ENCODE results near the gene NATD1.

GRCh38 chr17:21301593-21302550, 48.7 kb upstream of the NATD1 start:
- TF ChIP-seq SP1 (IDR thresholded peaks at IDR 0.05) = no peak
- no peak for TF ChIP-seq YY1 (IDR thresholded peaks at IDR 0.05)
- TF ChIP-seq MAX (IDR thresholded peaks at IDR 0.05) = no peak
- TF ChIP-seq RAD21 (IDR thresholded peaks at IDR 0.05) = no peak
- TF ChIP-seq CTCF (IDR thresholded peaks at IDR 0.05; ENCODE audit: low read depth, low read length, missing input control) = no peak
- no peak for TF ChIP-seq JUND (IDR thresholded peaks at IDR 0.05)
- TF ChIP-seq GABPA (IDR thresholded peaks at IDR 0.05 in 1 of 2, conservative IDR thresholded peaks at IDR 0.05 in 1 of 2) = no peak
- TF ChIP-seq ZBTB33 (IDR thresholded peaks at IDR 0.05) = no peak
- no peak for TF ChIP-seq TAF1 (conservative IDR thresholded peaks at IDR 0.05)
- TF ChIP-seq FOXA1 (IDR thresholded peaks at IDR 0.05) = no peak
- no peak for TF ChIP-seq EGR1 (IDR thresholded peaks at IDR 0.05; ENCODE audit: low read depth in 2 of 2)
- no peak for TF ChIP-seq HNF4A (conservative IDR thresholded peaks at IDR 0.05)
- TF ChIP-seq REST (IDR thresholded peaks at IDR 0.05) = no peak

All from liver (tissue), 3 donors.